ENCODE results near the gene EFCAB6.

- no peak for TF ChIP-seq CTCF (IDR thresholded peaks at IDR 0.05)
- no peak for TF ChIP-seq POLR2AphosphoS5 (IDR thresholded peaks at IDR 0.05; ENCODE audit: low read depth, low read length)
- no peak for TF ChIP-seq SIN3A (IDR thresholded peaks at IDR 0.05; ENCODE audit: borderline replicate concordance, insufficient read depth, low read depth, low read length)
These were observed 67.2 kb downstream of the EFCAB6 start for GRCh38 chr22:43744700-43745410.
